H1 (cell line): ENCODE data around the gene BEST1. TPM values are rescaled to one million over a fixed set of nuclear protein-coding genes. Genes with fewer than 3 reads are reported as not detected.

Source experiments
- CTCF ChIA-PET: fragments of 300-600 bp; sonication (Branson Sonifier 250); formaldehyde crosslinking; loops from one replicate; lab custom pipeline; 2021; ENCODE audit not compliant: partially characterized antibody; lab: Charles Lee
- POLR2A ChIA-PET: fragments of 300-600 bp; sonication (Branson Sonifier 250); formaldehyde crosslinking; loops from one replicate; lab custom pipeline; 2021; ENCODE audit warnings: inconsistent platforms; ENCODE audit not compliant: partially characterized antibody; lab: Charles Lee
- DNase-seq, 2 experiments: peaks; one replicate each; pipeline versions ENCODE4 v3.0.0 to v3.0.0-alpha.2; 2010 to 2022; ENCODE audit warnings: low spot score in 2 of 2, low read depth in 1 of 2, mixed read lengths in 1 of 2
- FAIRE-seq: peaks from 2 replicates; lab custom pipeline; 2011; peaks lifted over from hg19 to GRCh38; lab: Jason Lieb, UNC
- H2AFZ ChIP-seq: 2 replicates; pipeline ENCODE4 v1.8.1; 2012; ENCODE audit warnings: low read length, inconsistent platforms
- H2AK5ac ChIP-seq: 2 replicates; pipeline ENCODE4 v1.6.1; 2013; ENCODE audit warnings: low read depth, low read length
- H2BK120ac ChIP-seq: replicated peaks from 2 replicates; pipeline ENCODE3; 2013; ENCODE audit warnings: low read depth, low read length, inconsistent platforms
- H2BK12ac ChIP-seq: 2 replicates; pipeline ENCODE4 v1.6.1; 2013; ENCODE audit warnings: low read depth, low read length
- H2BK15ac ChIP-seq: 2 replicates; pipeline ENCODE4 v1.6.1; 2013; ENCODE audit warnings: low read length
- H2BK20ac ChIP-seq: 2 replicates; pipeline ENCODE4 v1.6.1; 2013; ENCODE audit warnings: low read length
- H2BK5ac ChIP-seq: 2 replicates; pipeline ENCODE4 v1.6.1; 2013; ENCODE audit warnings: low read depth, low read length
- H3K14ac ChIP-seq: 2 replicates; pipeline ENCODE4 v1.6.1; 2013; ENCODE audit warnings: inconsistent platforms; ENCODE audit not compliant: insufficient read length
- H3K18ac ChIP-seq: 2 replicates; pipeline ENCODE4 v1.6.1; 2013; ENCODE audit warnings: low read length; ENCODE audit errors: extremely low read depth
- H3K23ac ChIP-seq: 2 replicates; pipeline ENCODE4 v1.6.1; 2013; ENCODE audit warnings: inconsistent platforms; ENCODE audit not compliant: insufficient read length
- H3K23me2 ChIP-seq: 2 replicates; pipeline ENCODE4 v1.6.1; 2013; ENCODE audit warnings: low read depth, low read length
- H3K27ac ChIP-seq: 2 replicates; pipeline ENCODE4 v1.6.1; 2011; ENCODE audit warnings: low read depth, low read length, inconsistent platforms
- H3K27me3 ChIP-seq, 4 experiments: replicated peaks in 1 of 4; 1 replicate in 1 of 4; 2 replicates in 3 of 4; pipeline versions ENCODE4 v1.6.1 to v1.8.1; 2011 to 2013; ENCODE audit warnings: low read length in 3 of 4, mild to moderate bottlenecking in 3 of 4, inconsistent platforms in 2 of 4, mixed read lengths in 2 of 4, moderate library complexity in 1 of 4; ENCODE audit not compliant: control insufficient read depth in 3 of 4, insufficient read depth in 3 of 4; ENCODE audit errors: extremely low read depth in 1 of 4
- H3K36me3 ChIP-seq, 4 experiments: 2 replicates each; pipeline versions ENCODE4 v1.6.1 to v1.8.1; 2011 to 2013; ENCODE audit warnings: mild to moderate bottlenecking in 4 of 4, low read length in 3 of 4, moderate library complexity in 2 of 4, control low read depth in 1 of 4, inconsistent platforms in 1 of 4; ENCODE audit not compliant: insufficient read depth in 4 of 4, control insufficient read depth in 2 of 4
- H3K4ac ChIP-seq: replicated peaks from 2 replicates; pipeline ENCODE3; 2013; ENCODE audit warnings: low read length, low read depth, mixed read lengths, inconsistent platforms; ENCODE audit not compliant: insufficient read length
- H3K4me1 ChIP-seq, 4 experiments: replicated peaks in 1 of 4; 1 replicate in 1 of 4; 2 replicates in 3 of 4; pipeline versions ENCODE4 v1.6.1 to v1.8.1; 2011 to 2013; ENCODE audit warnings: low read length in 3 of 4, inconsistent platforms in 2 of 4, mixed read lengths in 1 of 4; ENCODE audit not compliant: insufficient read depth in 4 of 4, control insufficient read depth in 3 of 4
- H3K4me2 ChIP-seq, 2 experiments: 2 replicates each; pipeline versions ENCODE4 v1.6.1 to v1.8.1; 2011 to 2013; ENCODE audit warnings: low read depth in 2 of 2, low read length in 2 of 2, control low read depth in 1 of 2, inconsistent platforms in 1 of 2, mild to moderate bottlenecking in 1 of 2; ENCODE audit not compliant: insufficient read depth in 1 of 2
- H3K4me3 ChIP-seq, 4 experiments: fragments of 200-600, 300-600 bp in 1 of 4; sonication (generic), shearing (Covaris generic), sonication (Bioruptor Twin) in 1 of 4; 2 replicates each; pipeline versions ENCODE4 v1.5.1 to v1.8.1; 2011 to 2016; ENCODE audit warnings: low read length in 4 of 4, low read depth in 3 of 4, control low read depth in 2 of 4, inconsistent platforms in 2 of 4, mild to moderate bottlenecking in 2 of 4, mixed read lengths in 1 of 4, moderate library complexity in 1 of 4; ENCODE audit not compliant: insufficient read depth in 2 of 4; ENCODE audit errors: extremely low read depth in 1 of 4
- H3K56ac ChIP-seq: replicated peaks from 2 replicates; pipeline ENCODE3; 2013; ENCODE audit warnings: low read depth, mild to moderate bottlenecking, mixed read lengths, low read length, inconsistent platforms; ENCODE audit not compliant: insufficient read length
- H3K79me1 ChIP-seq: 2 replicates; pipeline ENCODE4 v1.6.1; 2013; ENCODE audit warnings: low read depth, low read length, control low read depth
- H3K79me2 ChIP-seq, 2 experiments: 2 replicates each; pipeline versions ENCODE4 v1.6.1 to v1.8.1; 2012 to 2013; ENCODE audit warnings: low read length in 2 of 2, mild to moderate bottlenecking in 2 of 2, inconsistent platforms in 1 of 2; ENCODE audit not compliant: insufficient read depth in 2 of 2, control insufficient read depth in 1 of 2
- H3K9ac ChIP-seq, 4 experiments: replicated peaks in 1 of 4; 1 replicate in 1 of 4; 2 replicates in 3 of 4; pipeline versions ENCODE4 v1.6.1 to v1.8.1; 2011 to 2013; ENCODE audit warnings: low read depth in 3 of 4, low read length in 3 of 4, control low read depth in 2 of 4, mild to moderate bottlenecking in 2 of 4, moderate library complexity in 2 of 4, inconsistent platforms in 1 of 4; ENCODE audit errors: extremely low read depth in 1 of 4
- H3K9me3 ChIP-seq, 2 experiments: 2 replicates each; pipeline versions ENCODE4 v1.6.1 to v1.8.1; 2012 to 2013; ENCODE audit warnings: mild to moderate bottlenecking in 2 of 2, moderate library complexity in 2 of 2, control low read depth in 1 of 2, inconsistent platforms in 1 of 2, low read depth in 1 of 2, low read length in 1 of 2, mixed read lengths in 1 of 2; ENCODE audit not compliant: insufficient read depth in 2 of 2
- H4K20me1 ChIP-seq, 2 experiments: replicated peaks in 1 of 2; 2 replicates each; pipeline versions ENCODE3 to v1.8.1; 2011 to 2013; ENCODE audit warnings: inconsistent platforms in 2 of 2, low read length in 2 of 2, mild to moderate bottlenecking in 1 of 2; ENCODE audit not compliant: insufficient read depth in 2 of 2, control insufficient read depth in 1 of 2
- H4K5ac ChIP-seq: 2 replicates; pipeline ENCODE4 v1.6.1; 2013; ENCODE audit warnings: low read length, low read depth, mixed read lengths, inconsistent platforms; ENCODE audit not compliant: insufficient read length
- H4K8ac ChIP-seq: 2 replicates; pipeline ENCODE4 v1.8.0; 2013; ENCODE audit warnings: mild to moderate bottlenecking, moderate library complexity, low read length, inconsistent platforms; ENCODE audit not compliant: insufficient read depth; ENCODE audit errors: extremely low read depth
- H4K91ac ChIP-seq: replicated peaks from 2 replicates; pipeline ENCODE3; 2013; ENCODE audit warnings: low read length, mixed read lengths, inconsistent platforms; ENCODE audit not compliant: insufficient read length
- ATF2 ChIP-seq: IDR thresholded peaks from 2 replicates; pipeline ENCODE4 v1.6.1; 2012; ENCODE audit warnings: low read length, inconsistent platforms
- EGR1 ChIP-seq: IDR thresholded peaks from 2 replicates; pipeline ENCODE4 v1.6.1; 2011; ENCODE audit warnings: low read depth, low read length, borderline replicate concordance
- EP300 ChIP-seq, 2 experiments: IDR thresholded peaks; 1 replicate in 1 of 2; 2 replicates in 1 of 2; pipeline ENCODE4 v1.6.1; 2011 to 2012; ENCODE audit warnings: low read depth in 2 of 2, low read length in 2 of 2, mild to moderate bottlenecking in 2 of 2, borderline replicate concordance in 1 of 2, inconsistent platforms in 1 of 2, moderate library complexity in 1 of 2
- JUND ChIP-seq: IDR thresholded peaks from 2 replicates; pipeline ENCODE4 v1.6.1; 2011; ENCODE audit warnings: mild to moderate bottlenecking, improper control_type of control experiment, low read length
- NRF1 ChIP-seq: IDR thresholded peaks from 2 replicates; pipeline ENCODE4 v1.6.1; 2011; ENCODE audit warnings: mild to moderate bottlenecking, low read depth, low read length, improper control_type of control experiment
- POLR2AphosphoS5 ChIP-seq: IDR thresholded peaks from 2 replicates; pipeline ENCODE4 v1.6.1; 2011; ENCODE audit warnings: low read depth, low read length
- SRF ChIP-seq: IDR thresholded peaks from 2 replicates; pipeline ENCODE4 v1.6.1; 2011; ENCODE audit warnings: mild to moderate bottlenecking, low read depth, low read length, moderate library complexity
- ZNF274 ChIP-seq: IDR thresholded peaks from 2 replicates; pipeline ENCODE4 v1.7.0; 2012; ENCODE audit warnings: low read length, borderline replicate concordance; ENCODE audit errors: extremely low read depth
- WGBS, 2 experiments: shearing (Covaris generic) in 1 of 2; methylation state at CpG; one replicate each; pipeline versions ENCODE4 v1.1.6 to v1.1.7; 2013 to 2015; ENCODE audit warnings: low lambda C conversion rate in 2 of 2, mixed read lengths in 2 of 2, inconsistent platforms in 1 of 2, low coverage in 1 of 2, missing lambda C conversion rate in 1 of 2; ENCODE audit not compliant: insufficient replicate concordance in 2 of 2, insufficient coverage in 1 of 2, insufficient read length in 1 of 2; ENCODE audit errors: extremely low coverage in 1 of 2, missing lambda C conversion rate in 1 of 2; 5-methylcytosine and 5-hydroxymethylcytosine counted together
- polyA plus RNA-seq, 7 experiments: library from polyadenylated mRNA; depleted of rRNA in 3 of 7; stranded (reverse) in 5 of 7; unstranded in 2 of 7; fragments of >200 nt in 5 of 7; fragments of 200-250 nt in 2 of 7; gene quantifications; 1 replicate in 5 of 7; 2 replicates in 1 of 7; 4 replicates in 1 of 7; pipeline versions ENCODE4 v1.2.1 to v1.2.3, GENCODE V29; 2011 to 2013; ENCODE audit warnings: missing spikeins in 2 of 7, mixed read lengths in 2 of 7
- total RNA-seq: library from RNA; stranded (reverse); fragmentation: NEBNext Ultra II Directional; extraction: Animal tissue kit (Norgen Biotek cat#: 25700); gene quantifications from 2 replicates; pipeline ENCODE4 v1.2.1, GENCODE V29; 2021
- TF ChIP-seq, protein P1 (sequence below), 3 experiments: IDR thresholded peaks; 1 replicate in 2 of 3; 2 replicates in 1 of 3; pipeline versions ENCODE4 v1.5.1 to v1.6.1; 2011; ENCODE audit warnings: low read length in 3 of 3, mild to moderate bottlenecking in 3 of 3, inconsistent platforms in 2 of 3, low read depth in 1 of 3, moderate library complexity in 1 of 3; ENCODE audit not compliant: insufficient read depth in 1 of 3; ENCODE audit errors: control extremely low read depth in 1 of 3

The BEST1 gene
- total and polyA plus RNA-seq, 2 of the 8 experiments (the other 6 are each of a cell fraction or from before 2014, with no cell fraction given): 0.22 to 0.62 TPM

- H3K4ac ChIP-seq: no peak overlapping the region
- H2BK5ac ChIP-seq: no peak overlapping the region
- no peaks in the 10 kb centered on the region for H3K36me3 ChIP-seq
- H3K79me2 ChIP-seq: no peaks in the 10 kb centered on the region
- ChIA-PET POLR2A (interaction anchor here (9.0 to 22.2 kb wide), 2 partner anchors 19 to 49 kb away, joined by 137 to 458 read pairs; partner anchors contain the start of gene FTH1), CTCF (interaction anchor here (0.7 to 10.3 kb wide), 6 partner anchors 16 to 155 kb away, joined by 5 to 658 read pairs (median 5); partner anchors contain the start of gene FADS3)
- no peak overlapping the region for H3K4me2 ChIP-seq
- peaks cover 0 to 4% (median 3%) of the 10 kb centered on the region in 4 experiments; a peak in 5 of 7 replicates for H3K4me1 ChIP-seq
- peaks cover 0 to 8% (median 2%) of the 10 kb centered on the region in 4 experiments; a peak in 4 of 7 replicates for H3K27me3 ChIP-seq
- no peak overlapping the region for H4K5ac ChIP-seq
- DNase-seq (no peak), FAIRE-seq (no peak)
- no peak overlapping the region for H2BK12ac ChIP-seq
- peaks cover 2% of the 10 kb centered on the region; the same call in 1 of the 2 replicates for H3K23me2 ChIP-seq
- H3K9ac ChIP-seq: no peak overlapping the region
- H3K79me1 ChIP-seq: no peaks in the 10 kb centered on the region
- H2AFZ ChIP-seq: no peak overlapping the region
- no peak overlapping the region for H4K91ac ChIP-seq
- no peak overlapping the region for H2BK20ac ChIP-seq
- H4K8ac ChIP-seq: no peak overlapping the region
- H3K27ac ChIP-seq: no peak overlapping the region
- H3K56ac ChIP-seq: no peak overlapping the region
- no peak overlapping the region for H2BK120ac ChIP-seq
- no peak overlapping the region for H2AK5ac ChIP-seq
- no peak overlapping the region for H3K23ac ChIP-seq
- H3K4me3 ChIP-seq: no peak overlapping the region
- H3K9me3 ChIP-seq: no peaks in the 10 kb centered on the region
- H3K18ac ChIP-seq: no peak overlapping the region
- H2BK15ac ChIP-seq: no peak overlapping the region
- 100% methylated on average over 3 of the region's 3 CpGs; no CpG with 5 or more reads in 1 of the 2 experiments for WGBS, 2 experiments
- no peaks in the 10 kb centered on the region for H4K20me1 ChIP-seq
- H3K14ac ChIP-seq: no peak overlapping the region
- TF ChIP-seq EP300 (IDR thresholded peaks at IDR 0.05; ENCODE audit: borderline replicate concordance in 1 of 2, low read depth in 2 of 2, low read length in 2 of 2) (no peak), ATF2 (no peak), SRF (no peak), EGR1 (no peak), POLR2AphosphoS5 (no peak), JUND (no peak), ZNF274 (no peak), NRF1 (no peak)
- TF ChIP-seq, protein P1, sequence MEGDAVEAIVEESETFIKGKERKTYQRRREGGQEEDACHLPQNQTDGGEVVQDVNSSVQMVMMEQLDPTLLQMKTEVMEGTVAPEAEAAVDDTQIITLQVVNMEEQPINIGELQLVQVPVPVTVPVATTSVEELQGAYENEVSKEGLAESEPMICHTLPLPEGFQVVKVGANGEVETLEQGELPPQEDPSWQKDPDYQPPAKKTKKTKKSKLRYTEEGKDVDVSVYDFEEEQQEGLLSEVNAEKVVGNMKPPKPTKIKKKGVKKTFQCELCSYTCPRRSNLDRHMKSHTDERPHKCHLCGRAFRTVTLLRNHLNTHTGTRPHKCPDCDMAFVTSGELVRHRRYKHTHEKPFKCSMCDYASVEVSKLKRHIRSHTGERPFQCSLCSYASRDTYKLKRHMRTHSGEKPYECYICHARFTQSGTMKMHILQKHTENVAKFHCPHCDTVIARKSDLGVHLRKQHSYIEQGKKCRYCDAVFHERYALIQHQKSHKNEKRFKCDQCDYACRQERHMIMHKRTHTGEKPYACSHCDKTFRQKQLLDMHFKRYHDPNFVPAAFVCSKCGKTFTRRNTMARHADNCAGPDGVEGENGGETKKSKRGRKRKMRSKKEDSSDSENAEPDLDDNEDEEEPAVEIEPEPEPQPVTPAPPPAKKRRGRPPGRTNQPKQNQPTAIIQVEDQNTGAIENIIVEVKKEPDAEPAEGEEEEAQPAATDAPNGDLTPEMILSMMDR (IDR thresholded peaks at IDR 0.05; ENCODE audit: control extremely low read depth in 1 of 3, insufficient read depth in 1 of 3, low read depth in 1 of 3, low read length in 3 of 3): no peak
Measured at GRCh38 chr11:61952882-61953281, 2.7 kb downstream of the BEST1 start.
